ENCODE data around the gene FBXL5.

- TF ChIP-seq CTCF (conservative IDR thresholded peaks at IDR 0.05) (no peak), ZFX (IDR thresholded peaks at IDR 0.05) (no peak)
These were observed 67.5 kb downstream of the FBXL5 start for GRCh38 chr4:15587649-15588048.

Measured in C4-2B (cell line).